GM23338 (cell line): ENCODE data around the gene DIAPH3.

Source experiments
- CTCF ChIP-seq, 2 experiments: fragments of 200-600 bp in 1 of 2; sonication (generic) in 1 of 2; conservative IDR thresholded peaks; 2 replicates each; pipeline versions ENCODE4 v1.5.1 to v1.6.1; 2016 to 2017; ENCODE audit warnings: antibody characterized with exemption in 2 of 2, low read depth in 2 of 2, mild to moderate bottlenecking in 2 of 2, moderate library complexity in 1 of 2
- EZH2 ChIP-seq: fragments of 200-600 bp; sonication (generic); IDR thresholded peaks from one replicate; pipeline ENCODE4 v1.8.0; 2017; ENCODE audit warnings: antibody characterized with exemption, mild to moderate bottlenecking, low read depth; ENCODE audit not compliant: unreplicated experiment
- EZH2phosphoT487 ChIP-seq: fragments of 200-600 bp; sonication (generic); IDR thresholded peaks from one replicate; pipeline ENCODE4 v1.8.1; 2018; ENCODE audit warnings: antibody characterized with exemption; ENCODE audit not compliant: unreplicated experiment
- JUNB ChIP-seq: IDR thresholded peaks from one replicate; pipeline ENCODE4 v1.6.1; 2016; ENCODE audit warnings: antibody characterized with exemption; ENCODE audit not compliant: unreplicated experiment
- POLR2AphosphoS5 ChIP-seq: IDR thresholded peaks from 2 replicates; pipeline ENCODE4 v1.6.1; 2016; ENCODE audit warnings: antibody characterized with exemption, low read depth

GRCh38 chr13:59621773-59622172 lies 542.0 kb downstream of the DIAPH3 start:
- TF ChIP-seq CTCF (conservative IDR thresholded peaks at IDR 0.05; ENCODE audit: low read depth in 2 of 2) (no peak), EZH2 (no peak), EZH2phosphoT487 (no peak), JUNB (no peak), POLR2AphosphoS5 (no peak)
